Common myeloid progenitor, CD34-positive (primary cell): ENCODE data around the gene NLRP12.
"Not testable (repeated sequence)": the region's sequence is repeated elsewhere in the genome, so short reads cannot be mapped to it uniquely, and the experiment has no call there.

Source experiments
- CTCF ChIA-PET: fragments of 350-600 bp; sonication (Branson Sonifier 250); formaldehyde crosslinking; loops from one replicate; lab custom pipeline; 2021; ENCODE audit warnings: antibody characterized with exemption; lab: Charles Lee
- POLR2A ChIA-PET: fragments of 350-600 bp; sonication (Branson Sonifier 250); formaldehyde crosslinking; loops from one replicate; lab custom pipeline; 2021; ENCODE audit warnings: antibody characterized with exemption; lab: Charles Lee
- DNase-seq, 3 donors: peaks; one replicate each; pipeline versions ENCODE4 v3.0.0 to v3.0.0-alpha.2; 2013
- H3K27ac ChIP-seq, 2 experiments: 1 replicate in 1 of 2; 2 replicates in 1 of 2; pipeline ENCODE4 v1.7.0; 2013; ENCODE audit warnings: inconsistent platforms in 2 of 2, low read length in 2 of 2, mild to moderate bottlenecking in 2 of 2, low read depth in 1 of 2, moderate library complexity in 1 of 2; ENCODE audit not compliant: severe bottlenecking in 2 of 2, insufficient read depth in 1 of 2, poor library complexity in 1 of 2
- H3K27me3 ChIP-seq, 5 experiments: replicated peaks in 2 of 5; 1 replicate in 3 of 5; 2 replicates in 2 of 5; pipeline versions ENCODE4 v1.6.1 to v1.7.0; 2013; ENCODE audit warnings: low read length in 4 of 5, mild to moderate bottlenecking in 2 of 5, moderate library complexity in 2 of 5, inconsistent platforms in 1 of 5; ENCODE audit not compliant: insufficient read depth in 5 of 5, control insufficient read depth in 4 of 5
- H3K36me3 ChIP-seq, 4 experiments: 1 replicate in 2 of 4; 2 replicates in 2 of 4; pipeline versions ENCODE4 v1.6.1 to v1.7.0; 2013; ENCODE audit warnings: low read length in 3 of 4, control low read depth in 1 of 4, mild to moderate bottlenecking in 1 of 4; ENCODE audit not compliant: control insufficient read depth in 4 of 4, insufficient read depth in 4 of 4
- H3K4me1 ChIP-seq, 4 experiments: 1 replicate in 3 of 4; 2 replicates in 1 of 4; pipeline versions ENCODE4 v1.6.1 to v1.7.1; 2013; ENCODE audit warnings: low read length in 3 of 4, mild to moderate bottlenecking in 3 of 4, control low read depth in 1 of 4, inconsistent platforms in 1 of 4, moderate library complexity in 1 of 4; ENCODE audit not compliant: control insufficient read depth in 4 of 4, insufficient read depth in 4 of 4; ENCODE audit errors: control extremely low read depth in 1 of 4
- H3K4me3 ChIP-seq, 7 experiments: 1 replicate in 4 of 7; 2 replicates in 3 of 7; pipeline versions ENCODE4 v1.5.1 to v1.7.0; 2013; ENCODE audit warnings: mild to moderate bottlenecking in 7 of 7, low read length in 6 of 7, moderate library complexity in 6 of 7, inconsistent platforms in 2 of 7, low read depth in 2 of 7, control low read depth in 1 of 7; ENCODE audit not compliant: insufficient read depth in 4 of 7, control insufficient read depth in 1 of 7; ENCODE audit errors: extremely low read depth in 1 of 7
- H3K9me3 ChIP-seq, 5 experiments: 1 replicate in 4 of 5; 2 replicates in 1 of 5; pipeline versions ENCODE4 v1.6.1 to v1.7.1; 2013; ENCODE audit warnings: low read length in 4 of 5, mild to moderate bottlenecking in 2 of 5, inconsistent platforms in 1 of 5, low read depth in 1 of 5, moderate library complexity in 1 of 5; ENCODE audit not compliant: control insufficient read depth in 4 of 5, insufficient read depth in 2 of 5; ENCODE audit errors: control extremely low read depth in 1 of 5
- WGBS: methylation state at CpG from one replicate; pipeline ENCODE4 v1.1.5; 2013; ENCODE audit not compliant: insufficient coverage; 5-methylcytosine and 5-hydroxymethylcytosine counted together

Gene NLRP12

DNA sequence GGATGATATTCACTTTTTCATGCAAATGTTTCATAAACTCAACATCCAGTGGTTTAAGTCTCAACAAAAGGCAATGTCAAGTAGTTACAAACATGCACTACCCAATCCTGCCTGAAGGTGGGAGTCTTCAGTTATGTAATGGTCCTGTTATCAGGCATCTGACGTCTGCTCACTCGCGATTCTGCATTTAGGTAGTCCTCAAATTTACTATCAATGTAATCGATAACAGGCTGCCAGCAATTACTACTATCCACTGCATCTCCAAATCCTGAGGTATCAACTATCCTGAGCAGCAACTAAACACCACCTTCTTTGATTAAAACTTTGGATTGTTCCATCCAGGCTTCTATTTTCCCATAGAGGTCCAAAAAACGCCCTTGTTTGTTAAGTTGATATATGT, 51.2 kb downstream of the NLRP12 start:
- Histone ChIP-seq H3K27me3 (peaks cover 0 to 2% (median 0%) of the 10 kb centered on the region in 5 experiments), H3K9me3 (no peaks in the 10 kb centered on the region), H3K4me1 (no peaks in the 10 kb centered on the region), H3K27ac (no peak overlapping the region), H3K4me3 (no peak overlapping the region), H3K36me3 (no peaks in the 10 kb centered on the region)
- POLR2A ChIA-PET = no interaction called here
- CTCF ChIA-PET = interaction anchor here (1.1 to 2.1 kb wide), 2 partner anchors 20 to 257 kb away, joined by 7 to 8 read pairs; no protein-coding TSS in a partner anchor
- 3% methylated on average over 4 of the region's 5 CpGs for WGBS
- peak; percentile 65 to 80 (median 74) for DNase-seq

DNA sequence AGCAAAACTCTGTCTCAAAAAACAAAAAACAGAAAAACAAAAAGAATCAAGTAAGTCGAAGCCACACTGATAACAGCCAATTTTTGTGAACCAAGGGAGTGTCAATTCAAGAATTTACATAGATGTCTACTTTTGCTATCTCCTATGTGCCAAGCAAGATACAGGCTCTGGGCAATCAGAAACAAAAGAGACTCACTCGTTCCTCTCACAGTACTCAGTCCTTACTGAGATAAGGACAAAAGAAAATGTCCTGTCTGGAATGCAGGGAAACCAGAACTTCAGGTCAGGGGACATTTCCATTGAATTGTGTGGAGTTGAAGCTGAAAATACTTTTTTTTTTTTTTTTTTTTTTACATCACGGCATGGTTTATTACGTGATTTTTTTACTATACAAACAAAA, 53.0 kb downstream of the NLRP12 start:
- no peaks in the 10 kb centered on the region for H3K4me1 ChIP-seq
- no peak for DNase-seq
- no peaks in the 10 kb centered on the region for H3K9me3 ChIP-seq
- no peak overlapping the region for H3K27ac ChIP-seq
- ChIA-PET CTCF (no interaction called here), POLR2A (interaction anchor here (0.6 kb wide), 1 partner anchor 1031 kb away, joined by 6 read pairs; no protein-coding TSS in a partner anchor)
- no peak overlapping the region for H3K4me3 ChIP-seq
- no peaks in the 10 kb centered on the region for H3K36me3 ChIP-seq
- 89% methylated on average over 1 of the region's 4 CpGs for WGBS
- H3K27me3 ChIP-seq = peaks cover 0 to 2% (median 0%) of the 10 kb centered on the region in 5 experiments

DNA sequence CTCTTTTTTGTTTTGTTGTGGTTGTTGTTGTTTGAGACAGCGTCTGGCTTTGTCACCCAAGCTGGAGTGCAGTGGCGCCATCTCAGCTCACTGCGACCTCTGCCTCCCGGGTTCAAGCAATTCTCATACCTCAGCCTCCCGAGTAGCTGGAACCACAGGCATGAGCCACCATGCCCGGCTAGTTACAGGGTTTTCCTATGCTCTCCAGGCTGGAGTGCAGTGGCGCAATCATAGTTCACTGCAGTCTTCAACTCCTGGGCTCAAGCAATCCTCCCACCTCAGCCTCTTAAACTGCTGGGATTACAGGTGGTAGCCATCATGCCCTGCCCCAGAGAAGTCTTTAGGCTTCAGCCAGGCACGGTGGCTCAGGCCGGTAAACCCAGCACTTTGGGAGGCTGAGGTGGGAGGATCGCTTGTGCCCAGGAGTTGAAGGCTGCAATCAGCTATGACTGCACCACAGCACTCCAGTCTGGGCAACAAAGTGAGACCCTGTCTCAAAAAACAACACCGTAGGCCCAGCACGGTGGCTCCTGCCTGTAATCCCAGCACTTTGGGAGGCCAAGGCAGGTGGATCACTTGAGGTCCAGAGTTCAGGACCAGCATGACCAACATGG, 54.3 kb downstream of the NLRP12 start:
- H3K9me3 ChIP-seq, H3K4me3 ChIP-seq, H3K27ac ChIP-seq, CTCF ChIA-PET, H3K4me1 ChIP-seq, DNase-seq, POLR2A ChIA-PET, H3K27me3 ChIP-seq, H3K36me3 ChIP-seq: not testable (repeated sequence)
- 96% methylated on average over 9 of the region's 12 CpGs for WGBS

DNA sequence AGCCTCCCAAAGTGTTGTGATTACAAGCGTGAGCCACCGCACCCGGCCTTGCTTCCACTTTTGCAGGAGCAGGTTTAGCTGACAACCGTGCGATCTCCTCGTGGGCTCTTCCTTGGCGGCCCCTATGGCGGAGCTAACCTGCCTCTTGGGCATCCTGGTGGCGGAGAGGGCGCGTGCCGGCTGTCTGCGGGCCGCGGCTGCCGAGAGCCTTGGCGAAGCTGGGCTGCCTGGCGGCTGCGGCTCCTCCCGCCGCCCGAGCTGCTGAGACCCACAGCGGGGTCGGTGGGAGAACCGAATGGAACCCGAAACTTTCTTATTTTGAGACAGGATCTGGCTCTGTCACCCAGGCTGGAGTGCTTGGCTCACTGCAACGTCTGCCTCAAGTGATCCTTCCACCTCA, 55.7 kb downstream of the NLRP12 start:
- no peak for DNase-seq
- CTCF ChIA-PET = interaction anchor here (0.5 kb wide), 1 partner anchor 38 kb away, joined by 4 read pairs; no protein-coding TSS in a partner anchor
- no peaks in the 10 kb centered on the region for H3K36me3 ChIP-seq
- 96% methylated on average over 26 of the region's 27 CpGs for WGBS
- H3K4me3 ChIP-seq = no peak overlapping the region
- no peaks in the 10 kb centered on the region for H3K9me3 ChIP-seq
- H3K27me3 ChIP-seq = peaks cover 0 to 4% (median 2%) of the 10 kb centered on the region in 5 experiments
- H3K27ac ChIP-seq = no peak overlapping the region
- H3K4me1 ChIP-seq = no peaks in the 10 kb centered on the region
- POLR2A ChIA-PET = no interaction called here

DNA sequence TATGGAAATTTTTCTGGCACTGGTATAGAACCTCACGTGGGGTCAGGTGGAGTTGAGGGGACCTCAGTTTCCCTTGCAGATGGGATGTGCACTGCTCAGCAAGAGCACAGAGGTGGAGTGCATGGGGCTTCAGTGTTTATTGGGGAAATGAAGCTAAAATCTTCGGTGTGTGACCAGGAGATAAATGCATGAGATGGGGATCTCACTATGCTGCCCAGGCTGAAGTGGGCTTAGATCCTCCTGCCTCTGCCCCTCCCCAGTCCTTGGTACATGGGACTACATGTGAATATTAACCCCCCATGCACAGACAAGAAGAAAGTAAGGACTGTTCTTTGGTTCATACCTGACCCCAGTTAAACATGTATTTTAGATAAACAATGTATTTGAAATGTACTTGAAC, 65.1 kb downstream of the NLRP12 start:
- DNase-seq, POLR2A ChIA-PET, H3K4me1 ChIP-seq, H3K4me3 ChIP-seq, H3K27me3 ChIP-seq, H3K36me3 ChIP-seq, H3K27ac ChIP-seq, H3K9me3 ChIP-seq: not testable (repeated sequence)
- CTCF ChIA-PET = interaction anchor here (1.1 kb wide), 1 partner anchor 63 kb away, joined by 3 read pairs; no protein-coding TSS in a partner anchor
- 100% methylated on average over 1 of the region's 2 CpGs for WGBS
